Mammary epithelial cell (primary cell): ENCODE data around the gene ACE.

Experiments used
- CTCF ChIP-seq, 2 donors: IDR thresholded peaks in 1 of 2; conservative IDR thresholded peaks in 1 of 2; 2 replicates each; pipeline ENCODE4 v1.5.1; 2011 to 2012; ENCODE audit warnings: inconsistent platforms in 2 of 2, low read length in 2 of 2, mild to moderate bottlenecking in 2 of 2, control low read depth in 1 of 2, low read depth in 1 of 2; ENCODE audit not compliant: insufficient read depth in 1 of 2; ENCODE audit errors: extremely low read depth in 1 of 2
- EZH2 ChIP-seq: IDR thresholded peaks from 2 replicates; pipeline ENCODE4 v1.6.1; 2012; ENCODE audit warnings: low read length, inconsistent platforms, borderline replicate concordance

GRCh38 chr17:63519116-63519881 lies 42.4 kb downstream of the ACE start:
- TF ChIP-seq CTCF (conservative IDR thresholded peaks at IDR 0.05 in 1 of 2, IDR thresholded peaks at IDR 0.05 in 1 of 2; ENCODE audit: extremely low read depth in 1 of 2, insufficient read depth in 1 of 2, low read depth in 1 of 2, low read length in 2 of 2) (no peak), EZH2 (no peak)
